ENCODE results near the gene VEPH1. TPM values are rescaled to one million over a fixed set of nuclear protein-coding genes. Genes with fewer than 3 reads are reported as not detected.

Gene VEPH1
- polyA plus RNA-seq, 1 donor (not counting 4 experiments of a cell fraction or from before 2014, with no cell fraction given): 0.21 TPM

GRCh38 chr3:157239082-157239704, 264.0 kb downstream of the VEPH1 start:
- dilution Hi-C loops (cut with MboI; ENCODE audit: extremely low pct_ligation_motif_present, low sequenced_read_pairs): no loop called here

GRCh38 chr3:157238457-157238856, 264.8 kb downstream of the VEPH1 start:
- DNase-seq (ENCODE audit: low read depth, low spot score) (no peak), FAIRE-seq (no peak)
- TF ChIP-seq CTCF (optimal IDR thresholded peaks at IDR 0.05 in 1 of 3, IDR thresholded peaks at IDR 0.05 in 1 of 3, conservative IDR thresholded peaks at IDR 0.05 in 1 of 3; ENCODE audit: extremely low read depth in 1 of 3, insufficient read depth in 2 of 3, low read length in 3 of 3) (no peak), EZH2 (IDR thresholded peaks at IDR 0.05; ENCODE audit: low read length) (no peak)
- Histone ChIP-seq H3K9me3 (ENCODE audit: control insufficient read depth, low read depth, low read length) (no peaks in the 10 kb centered on the region), H3K9ac (ENCODE audit: control insufficient read depth, extremely low read depth, insufficient read depth, low read length) (no peak overlapping the region), H3K27ac (ENCODE audit: control insufficient read depth, insufficient read depth, low read length) (no peak overlapping the region), H4K20me1 (ENCODE audit: control insufficient read depth, extremely low read depth, insufficient read depth, low read length) (no peaks in the 10 kb centered on the region), H3K27me3 (ENCODE audit: control insufficient read depth, extremely low read depth, insufficient read depth, low read length) (no peaks in the 10 kb centered on the region), H2AFZ (ENCODE audit: control insufficient read depth, low read length) (no peak overlapping the region), H3K79me2 (ENCODE audit: control insufficient read depth, insufficient read depth, low read length) (no peaks in the 10 kb centered on the region), H3K9me1 (ENCODE audit: control insufficient read depth, extremely low read depth, insufficient read depth, low read length) (no peaks in the 10 kb centered on the region), H3K4me2 (ENCODE audit: control insufficient read depth, extremely low read depth, insufficient read depth, low read depth, low read length) (no peak overlapping the region), H3K36me3 (ENCODE audit: control insufficient read depth in 2 of 2, extremely low read depth in 1 of 2, insufficient read depth in 2 of 2, low read length in 2 of 2) (no peaks in the 10 kb centered on the region), H3K4me1 (ENCODE audit: control insufficient read depth, extremely low read depth, insufficient read depth, low read length) (no peaks in the 10 kb centered on the region), H3K4me3 (ENCODE audit: control insufficient read depth in 2 of 3, extremely low read depth in 1 of 3, insufficient read depth in 2 of 3, low read depth in 1 of 3, low read length in 3 of 3) (no peak overlapping the region)
- dilution Hi-C loops (cut with MboI; ENCODE audit: extremely low pct_ligation_motif_present, low sequenced_read_pairs): no loop called here

More at GRCh38 chr3:157239082-157239704, 264.0 kb downstream of the VEPH1 start:
- Histone ChIP-seq H2AFZ (ENCODE audit: control insufficient read depth, low read length) (no peak overlapping the region), H3K27me3 (ENCODE audit: control insufficient read depth, extremely low read depth, insufficient read depth, low read length) (no peaks in the 10 kb centered on the region), H3K9ac (ENCODE audit: control insufficient read depth, extremely low read depth, insufficient read depth, low read length) (no peak overlapping the region), H3K27ac (ENCODE audit: control insufficient read depth, insufficient read depth, low read length) (no peak overlapping the region), H3K9me1 (ENCODE audit: control insufficient read depth, extremely low read depth, insufficient read depth, low read length) (no peaks in the 10 kb centered on the region), H4K20me1 (ENCODE audit: control insufficient read depth, extremely low read depth, insufficient read depth, low read length) (no peaks in the 10 kb centered on the region), H3K36me3 (ENCODE audit: control insufficient read depth in 2 of 2, extremely low read depth in 1 of 2, insufficient read depth in 2 of 2, low read length in 2 of 2) (no peaks in the 10 kb centered on the region), H3K4me3 (ENCODE audit: control insufficient read depth in 2 of 3, extremely low read depth in 1 of 3, insufficient read depth in 2 of 3, low read depth in 1 of 3, low read length in 3 of 3) (no peak overlapping the region), H3K9me3 (ENCODE audit: control insufficient read depth, low read depth, low read length) (no peaks in the 10 kb centered on the region), H3K79me2 (ENCODE audit: control insufficient read depth, insufficient read depth, low read length) (no peaks in the 10 kb centered on the region), H3K4me1 (ENCODE audit: control insufficient read depth, extremely low read depth, insufficient read depth, low read length) (no peaks in the 10 kb centered on the region), H3K4me2 (ENCODE audit: control insufficient read depth, extremely low read depth, insufficient read depth, low read depth, low read length) (no peak overlapping the region)
- no peak for TF ChIP-seq EZH2 (IDR thresholded peaks at IDR 0.05; ENCODE audit: low read length)
- TF ChIP-seq CTCF (optimal IDR thresholded peaks at IDR 0.05 in 1 of 3, IDR thresholded peaks at IDR 0.05 in 1 of 3, conservative IDR thresholded peaks at IDR 0.05 in 1 of 3; ENCODE audit: extremely low read depth in 1 of 3, insufficient read depth in 2 of 3, low read length in 3 of 3): peak; percentile 92 to 98 (median 95)
- DNase-seq (ENCODE audit: low read depth, low spot score) (no peak), FAIRE-seq (peak; percentile 77)
